Naive thymus-derived CD8-positive, alpha-beta T cell (primary cell): Measurements from ENCODE around the gene ERBB4. TPM values are rescaled to one million over a fixed set of nuclear protein-coding genes. Genes with fewer than 3 reads are reported as not detected.

Source experiments
- ATAC-seq, 2 donors: fragments of 150-1000 bp; cut with Tn5 transposase in 1 of 2; sonication (Bioruptor Pico), chemical (Tn5 transposase) in 1 of 2; 1 replicate in 1 of 2; 2 replicates in 1 of 2; pipeline ENCODE4 v1.10.0; 2021; ENCODE audit warnings: mild to moderate bottlenecking in 2 of 2, moderate library complexity in 2 of 2
- POLR2A ChIA-PET: fragments of 350-600 bp; sonication (Branson Sonifier 250); formaldehyde crosslinking; loops from one replicate; lab custom pipeline; 2021; ENCODE audit warnings: antibody characterized with exemption; lab: Charles Lee
- DNase-seq, 10 donors: peaks; one replicate each; pipeline versions ENCODE4 v3.0.0 to v3.0.0-alpha.2; 2020 to 2022
- H3K27ac Mint-ChIP-seq, 10 donors: one replicate each; pipeline ENCODE4 v1.8.0; 2020 to 2022; ENCODE audit warnings: mild to moderate bottlenecking in 10 of 10, mixed read lengths in 10 of 10, moderate library complexity in 4 of 10, inconsistent platforms in 1 of 10
- H3K27me3 Mint-ChIP-seq, 5 donors: one replicate each; pipeline ENCODE4 v1.8.0; 2021 to 2022; ENCODE audit warnings: mixed read lengths in 5 of 5
- H3K36me3 Mint-ChIP-seq, 3 donors: one replicate each; pipeline ENCODE4 v1.8.0; 2020 to 2022; ENCODE audit warnings: mixed read lengths in 3 of 3, mild to moderate bottlenecking in 2 of 3, inconsistent platforms in 1 of 3
- H3K4me1 Mint-ChIP-seq, 4 donors: one replicate each; pipeline ENCODE4 v1.8.0; 2021 to 2022; ENCODE audit warnings: mixed read lengths in 4 of 4
- H3K4me3 Mint-ChIP-seq, 10 donors: one replicate each; pipeline ENCODE4 v1.8.0; 2020 to 2022; ENCODE audit warnings: mild to moderate bottlenecking in 10 of 10, mixed read lengths in 10 of 10, moderate library complexity in 6 of 10, inconsistent platforms in 1 of 10
- H3K9me3 Mint-ChIP-seq, 9 donors: one replicate each; pipeline ENCODE4 v1.8.0; 2020 to 2022; ENCODE audit warnings: mixed read lengths in 9 of 9, mild to moderate bottlenecking in 3 of 9, inconsistent platforms in 1 of 9, moderate library complexity in 1 of 9
- polyA plus RNA-seq, 3 donors: library from polyadenylated mRNA; unstranded; fragments of 300-500 nt; fragmentation: Illumina TruSeq; gene quantifications; one replicate each; pipeline ENCODE4 v1.2.3, GENCODE V29; 2021
- total RNA-seq, 8 experiments: library from RNA in 2 of 8; stranded (reverse) in 2 of 8; gene quantifications; one replicate each; pipeline ENCODE4 v1.2.3 and lab custom pipeline; 2021 to 2026

ERBB4 gene
- total and polyA plus RNA-seq, 5 experiments from 2014 or later, result not detected

GRCh38 chr2:212153923-212154322 is 384.7 kb downstream of the ERBB4 start:
- ATAC-seq, result no peak
- H3K4me3 Mint-ChIP-seq, result no peak overlapping the region
- POLR2A ChIA-PET, result no interaction called here

GRCh38 chr2:212147921-212148513 is 390.6 kb downstream of the ERBB4 start:
- DNase-seq, result no peak
- H3K27ac Mint-ChIP-seq, result no peak overlapping the region
- no peaks in the 10 kb centered on the region for H3K36me3 Mint-ChIP-seq
- peaks cover 0 to 12% (median 0%) of the 10 kb centered on the region in 9 donors for H3K9me3 Mint-ChIP-seq
- H3K27me3 Mint-ChIP-seq, result no peaks in the 10 kb centered on the region
- H3K4me1 Mint-ChIP-seq, result no peaks in the 10 kb centered on the region
- no peak overlapping the region for H3K4me3 Mint-ChIP-seq
- ATAC-seq, result no peak
- POLR2A ChIA-PET, result no interaction called here

More at GRCh38 chr2:212153923-212154322, 384.7 kb downstream of the ERBB4 start:
- H3K27me3 Mint-ChIP-seq, result no peaks in the 10 kb centered on the region
- H3K27ac Mint-ChIP-seq, result no peak overlapping the region
- peaks cover 0 to 5% (median 0%) of the 10 kb centered on the region in 9 donors for H3K9me3 Mint-ChIP-seq
- H3K4me1 Mint-ChIP-seq, result no peaks in the 10 kb centered on the region
- H3K36me3 Mint-ChIP-seq, result no peaks in the 10 kb centered on the region
- DNase-seq, result no peak

GRCh38 chr2:212146416-212146815 is 392.2 kb downstream of the ERBB4 start:
- Mint-ChIP-seq H3K9me3 (peaks cover 0 to 12% (median 0%) of the 10 kb centered on the region in 9 donors), H3K27ac (no peak overlapping the region), H3K27me3 (no peaks in the 10 kb centered on the region), H3K4me1 (no peaks in the 10 kb centered on the region), H3K4me3 (no peak overlapping the region), H3K36me3 (no peaks in the 10 kb centered on the region)
- no peak for ATAC-seq
- POLR2A ChIA-PET, result no interaction called here
- DNase-seq, result no peak

GRCh38 chr2:212145121-212145520 is 393.5 kb downstream of the ERBB4 start:
- no peaks in the 10 kb centered on the region for H3K27me3 Mint-ChIP-seq
- POLR2A ChIA-PET, result no interaction called here
- no peak overlapping the region for H3K27ac Mint-ChIP-seq
- no peaks in the 10 kb centered on the region for H3K4me1 Mint-ChIP-seq
- DNase-seq (no peak), ATAC-seq (no peak)
- H3K36me3 Mint-ChIP-seq, result no peaks in the 10 kb centered on the region
- H3K9me3 Mint-ChIP-seq, result peaks cover 0 to 9% (median 0%) of the 10 kb centered on the region in 9 donors
- no peak overlapping the region for H3K4me3 Mint-ChIP-seq

GRCh38 chr2:212142631-212143030 is 396.0 kb downstream of the ERBB4 start:
- H3K27ac Mint-ChIP-seq, result no peak overlapping the region
- H3K27me3 Mint-ChIP-seq, result no peaks in the 10 kb centered on the region
- H3K4me3 Mint-ChIP-seq, result no peak overlapping the region
- peaks cover 0 to 9% (median 2%) of the 10 kb centered on the region in 9 donors for H3K9me3 Mint-ChIP-seq
- no peaks in the 10 kb centered on the region for H3K4me1 Mint-ChIP-seq
- DNase-seq (no peak), ATAC-seq (no peak)
- POLR2A ChIA-PET, result no interaction called here
- H3K36me3 Mint-ChIP-seq, result no peaks in the 10 kb centered on the region

GRCh38 chr2:212141499-212141898 is 397.1 kb downstream of the ERBB4 start:
- POLR2A ChIA-PET, result no interaction called here
- Mint-ChIP-seq H3K4me1 (no peaks in the 10 kb centered on the region), H3K27ac (no peak overlapping the region), H3K4me3 (no peak overlapping the region), H3K36me3 (no peaks in the 10 kb centered on the region), H3K27me3 (no peaks in the 10 kb centered on the region), H3K9me3 (peaks cover 0 to 8% (median 2%) of the 10 kb centered on the region in 9 donors)
- ATAC-seq (no peak), DNase-seq (no peak)

- Mint-ChIP-seq H3K27me3 (no peaks in the 10 kb centered on the region), H3K4me3 (no peak overlapping the region), H3K36me3 (no peaks in the 10 kb centered on the region), H3K27ac (no peak overlapping the region), H3K4me1 (no peaks in the 10 kb centered on the region), H3K9me3 (peaks cover 0 to 22% (median 0%) of the 10 kb centered on the region in 9 donors)
- POLR2A ChIA-PET, result no interaction called here
- ATAC-seq (no peak), DNase-seq (no peak)
Measured at GRCh38 chr2:212136216-212136795, 402.3 kb downstream of the ERBB4 start.

- Mint-ChIP-seq H3K4me3 (no peak overlapping the region), H3K4me1 (no peaks in the 10 kb centered on the region), H3K27ac (no peak overlapping the region), H3K36me3 (no peaks in the 10 kb centered on the region), H3K9me3 (peaks cover 0 to 22% (median 0%) of the 10 kb centered on the region in 9 donors), H3K27me3 (no peaks in the 10 kb centered on the region)
- ATAC-seq (no peak), DNase-seq (no peak)
- POLR2A ChIA-PET, result no interaction called here
Measured at GRCh38 chr2:212135739-212136138, 402.9 kb downstream of the ERBB4 start.

- no peak overlapping the region for H3K27ac Mint-ChIP-seq
- no peak for ATAC-seq
- no peaks in the 10 kb centered on the region for H3K4me1 Mint-ChIP-seq
- POLR2A ChIA-PET, result no interaction called here
- H3K4me3 Mint-ChIP-seq, result no peak overlapping the region
- no peaks in the 10 kb centered on the region for H3K27me3 Mint-ChIP-seq
- peaks cover 0 to 24% (median 0%) of the 10 kb centered on the region in 9 donors for H3K9me3 Mint-ChIP-seq
- DNase-seq, result no peak
- H3K36me3 Mint-ChIP-seq, result no peaks in the 10 kb centered on the region
Measured at GRCh38 chr2:212133337-212133736, 405.3 kb downstream of the ERBB4 start.

GRCh38 chr2:212124598-212124997 is 414.0 kb downstream of the ERBB4 start:
- ATAC-seq (no peak), DNase-seq (no peak)
- H3K27ac Mint-ChIP-seq, result no peak overlapping the region
- peaks cover 0 to 10% (median 4%) of the 10 kb centered on the region in 9 donors for H3K9me3 Mint-ChIP-seq
- no peaks in the 10 kb centered on the region for H3K36me3 Mint-ChIP-seq
- H3K4me1 Mint-ChIP-seq, result no peaks in the 10 kb centered on the region
- POLR2A ChIA-PET, result no interaction called here
- no peaks in the 10 kb centered on the region for H3K27me3 Mint-ChIP-seq
- H3K4me3 Mint-ChIP-seq, result no peak overlapping the region

- Mint-ChIP-seq H3K4me3 (no peak overlapping the region), H3K27me3 (no peaks in the 10 kb centered on the region), H3K27ac (no peak overlapping the region), H3K9me3 (peaks cover 0 to 4% (median 0%) of the 10 kb centered on the region in 9 donors), H3K4me1 (no peaks in the 10 kb centered on the region), H3K36me3 (no peaks in the 10 kb centered on the region)
- DNase-seq, result no peak
- ATAC-seq, result no peak
- POLR2A ChIA-PET, result no interaction called here
Measured at GRCh38 chr2:212119591-212119990, 419.0 kb downstream of the ERBB4 start.

GRCh38 chr2:212117926-212118325 is 420.7 kb downstream of the ERBB4 start:
- Mint-ChIP-seq H3K36me3 (no peaks in the 10 kb centered on the region), H3K4me3 (no peak overlapping the region), H3K4me1 (no peaks in the 10 kb centered on the region), H3K27ac (no peak overlapping the region), H3K9me3 (peaks cover 0 to 4% (median 1%) of the 10 kb centered on the region in 9 donors), H3K27me3 (no peaks in the 10 kb centered on the region)
- POLR2A ChIA-PET, result no interaction called here
- ATAC-seq, result no peak
- DNase-seq, result no peak

- DNase-seq (no peak), ATAC-seq (no peak)
- POLR2A ChIA-PET, result no interaction called here
- Mint-ChIP-seq H3K27ac (no peak overlapping the region), H3K36me3 (no peaks in the 10 kb centered on the region), H3K4me1 (no peaks in the 10 kb centered on the region), H3K4me3 (no peak overlapping the region), H3K9me3 (peaks cover 0 to 14% (median 3%) of the 10 kb centered on the region in 9 donors), H3K27me3 (no peaks in the 10 kb centered on the region)
Measured at GRCh38 chr2:212114489-212114888, 424.1 kb downstream of the ERBB4 start.

GRCh38 chr2:212112401-212112800 is 426.2 kb downstream of the ERBB4 start:
- Mint-ChIP-seq H3K27me3 (no peaks in the 10 kb centered on the region), H3K4me3 (no peak overlapping the region), H3K4me1 (no peaks in the 10 kb centered on the region), H3K9me3 (peaks cover 0 to 19% (median 4%) of the 10 kb centered on the region in 9 donors), H3K27ac (no peak overlapping the region), H3K36me3 (no peaks in the 10 kb centered on the region)
- DNase-seq (no peak), ATAC-seq (no peak)
- POLR2A ChIA-PET, result no interaction called here
